GM12878 (cell line): ENCODE results near the gene TCEANC2. TPM values are rescaled to one million over a fixed set of nuclear protein-coding genes. Genes with fewer than 3 reads are reported as not detected.

Experiments used
- ATAC-seq: fragments of 200-7000 bp; cut with Tn5 transposase; 3 replicates; pipeline ENCODE4 v1.9.1; 2020; ENCODE audit warnings: mild to moderate bottlenecking, moderate library complexity
- BruUV-seq: library from RNA; stranded (reverse); fragments of 400-500 nt; replicated peaks from 2 replicates; lab custom pipeline; 2021; lab: Mats Ljungman, UMichigan
- CTCF ChIA-PET: fragments of 300-600 bp; sonication (Branson Sonifier 250); formaldehyde crosslinking; extraction: SDS; loops from one replicate; lab custom pipeline; 2021; ENCODE audit warnings: inconsistent platforms; lab: Yijun Ruan, JAX
- POLR2A ChIA-PET: fragments of 350-600 bp; formaldehyde crosslinking; extraction: SDS; loops from one replicate; lab custom pipeline; 2021; ENCODE audit warnings: inconsistent platforms; lab: Charles Lee
- RAD21 ChIA-PET: fragments of 300-600 bp; sonication (Branson Sonifier 250); formaldehyde crosslinking; loops from one replicate; lab custom pipeline; 2023; ENCODE audit warnings: antibody characterized with exemption; ENCODE audit not compliant: unreplicated experiment; lab: Charles Lee
- SMC1A ChIA-PET: fragments of 300-600 bp; sonication (Branson Sonifier 250); formaldehyde crosslinking; loops from one replicate; lab custom pipeline; 2023; ENCODE audit not compliant: unreplicated experiment, uncharacterized antibody; lab: Charles Lee
- DNase-seq: peaks from one replicate; pipeline ENCODE4 v3.0.0-alpha.2; 2011; ENCODE audit warnings: low read depth, low spot score
- FAIRE-seq: peaks from 3 replicates; lab custom pipeline; 2011; peaks lifted over from hg19 to GRCh38; lab: Jason Lieb, UNC
- H2AFZ ChIP-seq: 2 replicates; pipeline ENCODE4 v1.6.0; 2011; ENCODE audit warnings: low read depth, low read length, control low read depth; ENCODE audit not compliant: control insufficient read depth
- H3K27ac ChIP-seq: 2 replicates; pipeline ENCODE4 v1.5.1; 2011; ENCODE audit warnings: control low read depth; ENCODE audit not compliant: control insufficient read depth, insufficient read depth
- H3K27me3 ChIP-seq, 2 experiments: replicated peaks in 1 of 2; 2 replicates each; pipeline versions ENCODE4 v1.6.0 to v1.6.1; 2011; ENCODE audit warnings: low read length in 1 of 2; ENCODE audit not compliant: control insufficient read depth in 2 of 2, insufficient read depth in 2 of 2
- H3K36me3 ChIP-seq, 2 experiments: 2 replicates each; pipeline ENCODE4 v1.5.1; 2011; ENCODE audit warnings: low read length in 1 of 2; ENCODE audit not compliant: control insufficient read depth in 2 of 2, insufficient read depth in 2 of 2
- H3K4me1 ChIP-seq: 2 replicates; pipeline ENCODE4 v1.6.1; 2011; ENCODE audit warnings: mild to moderate bottlenecking, low read length, moderate library complexity, mixed read lengths; ENCODE audit not compliant: control insufficient read depth, insufficient read depth
- H3K4me2 ChIP-seq: 2 replicates; pipeline ENCODE4 v1.6.0; 2011; ENCODE audit warnings: control low read depth; ENCODE audit not compliant: control insufficient read depth, insufficient read depth
- H3K4me3 ChIP-seq: fragments of 200-600 bp; sonication (generic); 2 replicates; pipeline ENCODE4 v1.5.1; 2016
- H3K79me2 ChIP-seq: 2 replicates; pipeline ENCODE4 v1.6.0; 2011; ENCODE audit warnings: low read length; ENCODE audit not compliant: control insufficient read depth, insufficient read depth
- H3K9ac ChIP-seq: 2 replicates; pipeline ENCODE4 v1.8.0; 2011; ENCODE audit warnings: low read length, control low read depth, mixed read lengths; ENCODE audit not compliant: control insufficient read depth, insufficient read depth
- H3K9me3 ChIP-seq: replicated peaks from 3 replicates; pipeline ENCODE4 v1.5.1; 2011; ENCODE audit warnings: mild to moderate bottlenecking, low read length; ENCODE audit not compliant: control insufficient read depth, insufficient read depth
- H4K20me1 ChIP-seq: 2 replicates; pipeline ENCODE4 v1.6.0; 2011; ENCODE audit not compliant: control insufficient read depth, insufficient read depth
- ATF7 ChIP-seq: fragments of 450-650 bp; IDR thresholded peaks from 2 replicates; pipeline ENCODE4 v1.6.1; 2016; ENCODE audit warnings: low read depth, mild to moderate bottlenecking
- CHD4 ChIP-seq: fragments of 200-600 bp; sonication (generic); IDR thresholded peaks from 2 replicates; pipeline ENCODE4 v1.6.1; 2016; ENCODE audit warnings: mild to moderate bottlenecking
- CREB1 ChIP-seq: IDR thresholded peaks from 2 replicates; pipeline ENCODE4 v1.6.1; 2012; ENCODE audit warnings: low read depth, mild to moderate bottlenecking, inconsistent platforms
- E2F4 ChIP-seq: IDR thresholded peaks from 2 replicates; pipeline ENCODE4 v1.6.1; 2012; ENCODE audit warnings: low read depth, low read length, improper control_type of control experiment
- IKZF2 ChIP-seq, 2 experiments: fragments of 450-650 bp; IDR thresholded peaks; 2 replicates each; pipeline ENCODE4 v1.6.1; 2017; ENCODE audit warnings: mild to moderate bottlenecking in 2 of 2, moderate library complexity in 2 of 2
- POLR2A ChIP-seq: IDR thresholded peaks from 2 replicates; pipeline ENCODE4 v1.6.1; 2011; ENCODE audit warnings: low read depth, mild to moderate bottlenecking, low read length
- RBBP5 ChIP-seq: fragments of 200-600 bp; sonication (generic); conservative IDR thresholded peaks from 2 replicates; pipeline ENCODE4 v1.6.1; 2016
- RELB ChIP-seq: fragments of 450-650 bp; IDR thresholded peaks from 2 replicates; pipeline ENCODE4 v1.6.1; 2017; ENCODE audit warnings: low read depth, mild to moderate bottlenecking, moderate library complexity
- SMAD5 ChIP-seq: IDR thresholded peaks from 2 replicates; pipeline ENCODE4 v1.6.1; 2016; ENCODE audit warnings: antibody characterized with exemption, low read depth
- TBL1XR1 ChIP-seq: IDR thresholded peaks from 2 replicates; pipeline ENCODE4 v1.6.1; 2012; ENCODE audit warnings: low read depth, low read length, improper control_type of control experiment
- TCF7 ChIP-seq: IDR thresholded peaks from 2 replicates; pipeline ENCODE4 v1.6.1; 2014; ENCODE audit warnings: antibody characterized with exemption, borderline replicate concordance
- ZZZ3 ChIP-seq: IDR thresholded peaks from 2 replicates; pipeline ENCODE4 v1.6.1; 2011; ENCODE audit warnings: low read depth; ENCODE audit not compliant: control insufficient read depth, insufficient read length
- WGBS: methylation state at CpG from one replicate; pipeline ENCODE4 v1.1.6; 2016; ENCODE audit warnings: low lambda C conversion rate; ENCODE audit not compliant: insufficient replicate concordance, insufficient coverage; ENCODE audit errors: missing lambda C conversion rate; 5-methylcytosine and 5-hydroxymethylcytosine counted together
- in situ Hi-C: fragments of 300-500 bp; cut with MboI; formaldehyde crosslinking; loops from 9 replicates; pipeline ENCODE4 v1.14.3; 2018; ENCODE audit warnings: mixed read lengths
- intact Hi-C: fragments of 100-400 bp; cut with micrococcal nuclease; formaldehyde crosslinking; loops from one replicate; pipeline ENCODE4 v1.14.2; 2022; ENCODE audit not compliant: unreplicated experiment
- polyA plus RNA-seq, 11 experiments: library from polyadenylated mRNA; depleted of rRNA in 4 of 11; unstranded in 6 of 11; stranded (reverse) in 5 of 11; fragments of >200 nt; fragmentation: Nextera tagmentation in 4 of 11; fragmentation: Illumina TruSeq in 1 of 11; extraction: Ambion mirVana in 4 of 11; extraction: Trizol in 1 of 11; gene quantifications; 1 replicate in 1 of 11; 2 replicates in 10 of 11; pipeline versions ENCODE4 v1.2.1 to v1.2.3, GENCODE V29; 2011 to 2016; ENCODE audit warnings: inconsistent platforms in 2 of 11, missing spikeins in 2 of 11, low read depth in 1 of 11
- total RNA-seq, 4 experiments: library from RNA; depleted of rRNA in 3 of 4; stranded (reverse); fragments of >200 nt in 3 of 4; fragmentation: Illumina TruSeq in 1 of 4; extraction: Trizol in 1 of 4; gene quantifications; 2 replicates each; pipeline versions ENCODE4 v1.2.1 to v1.2.3, GENCODE V29; 2013 to 2021
- TF ChIP-seq, protein P1 (sequence below): IDR thresholded peaks from 2 replicates; pipeline ENCODE4 v1.6.1; 2012; ENCODE audit warnings: mild to moderate bottlenecking, low read depth, low read length
- TF ChIP-seq, protein P2 (sequence below): fragments of 150-350 bp; IDR thresholded peaks from 2 replicates; pipeline ENCODE4 v1.6.1; 2016; ENCODE audit warnings: low read depth, low read length

TCEANC2 gene
- total and polyA plus RNA-seq, 10 of the 15 experiments (the other 5 are each of a cell fraction or from before 2014, with no cell fraction given): 4.4 to 13.2 (median 6.4) TPM

DNA sequence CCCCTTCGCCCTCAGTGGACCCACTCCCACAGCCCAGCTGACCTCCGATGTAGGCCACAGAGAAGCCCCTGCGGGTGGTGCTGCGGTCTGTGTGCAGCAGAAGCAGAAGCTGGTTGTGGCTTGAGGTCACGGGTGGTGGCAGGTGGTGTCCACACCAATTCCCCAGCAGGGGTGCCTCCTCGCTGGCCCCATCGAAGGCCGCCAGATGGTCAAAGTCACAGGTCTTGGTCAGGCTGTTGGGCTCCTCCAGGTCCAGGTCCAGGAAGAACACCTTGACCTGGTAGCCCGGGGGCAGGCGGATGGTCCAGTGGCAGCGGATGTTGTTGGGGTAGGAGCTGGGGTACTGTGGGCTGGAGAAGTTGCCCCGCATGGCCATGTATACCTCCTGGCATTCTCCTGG lies 86.3 kb downstream of the TCEANC2 start (continued):
- TF ChIP-seq E2F4: no peak

DNA sequence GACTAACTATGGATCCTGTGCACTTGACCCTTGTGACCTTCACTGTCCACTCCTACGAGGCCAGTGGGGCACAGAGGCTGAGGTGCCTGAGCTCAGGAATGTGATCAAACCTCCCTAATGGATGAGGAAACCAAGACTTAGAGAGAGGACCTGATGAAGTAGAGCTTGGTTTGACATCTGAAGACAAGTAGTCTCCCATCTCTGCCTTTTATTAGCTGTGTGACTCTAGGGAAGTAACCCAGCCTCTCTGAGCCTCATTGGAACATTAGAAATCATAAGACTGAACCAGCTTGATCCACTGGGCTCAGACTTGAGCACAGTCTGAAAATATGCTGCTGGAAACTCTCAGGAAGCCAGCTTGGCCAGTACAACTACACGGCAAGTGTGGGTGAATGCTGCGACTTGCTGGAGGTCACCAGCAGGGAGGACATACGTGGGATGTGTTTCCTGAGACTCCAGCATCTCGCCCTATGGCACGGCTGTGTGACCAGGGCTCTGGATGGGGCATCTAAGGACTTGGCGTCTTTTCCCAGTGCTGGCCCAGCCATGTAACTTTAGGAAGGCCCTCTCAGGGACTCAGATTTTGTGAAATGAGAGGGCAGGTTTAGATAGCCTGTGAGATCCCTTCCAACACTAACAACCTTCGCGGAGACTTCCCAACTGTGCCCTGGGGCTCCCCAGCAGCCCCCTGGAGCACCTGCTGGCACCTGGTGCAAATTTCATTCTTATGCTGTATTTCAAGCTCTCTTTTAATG lies 88.9 kb downstream of the TCEANC2 start:
- POLR2A ChIA-PET: no interaction called here
- Histone ChIP-seq H3K79me2 (no peaks in the 10 kb centered on the region), H3K27ac (no peak overlapping the region), H3K4me3 (no peak overlapping the region), H3K27me3 (no peaks in the 10 kb centered on the region), H3K9ac (no peak overlapping the region), H3K4me1 (no peaks in the 10 kb centered on the region), H4K20me1 (no peaks in the 10 kb centered on the region), H2AFZ (no peak overlapping the region), H3K36me3 (no peaks in the 10 kb centered on the region), H3K4me2 (no peak overlapping the region), H3K9me3 (no peaks in the 10 kb centered on the region)
- no peak for ATAC-seq
- CTCF ChIA-PET: no interaction called here
- WGBS: 36% methylated on average over 9 of the region's 9 CpGs
- BruUV-seq: no TSS peak
- in situ Hi-C loops: no loop called here
- FAIRE-seq: no peak
- RAD21 ChIA-PET: no interaction called here
- SMC1A ChIA-PET: no interaction called here
- intact Hi-C loops: no loop called here
- DNase-seq: no peak
- TF ChIP-seq ATF7 (no peak), CHD4 (no peak), TCF7 (no peak), ZZZ3 (no peak), RBBP5 (no peak), POLR2A (no peak), CREB1 (no peak), SMAD5 (no peak), TBL1XR1 (no peak), RELB (no peak), IKZF2 (IDR thresholded peaks at IDR 0.05) (no peak)
- TF ChIP-seq, protein P1, sequence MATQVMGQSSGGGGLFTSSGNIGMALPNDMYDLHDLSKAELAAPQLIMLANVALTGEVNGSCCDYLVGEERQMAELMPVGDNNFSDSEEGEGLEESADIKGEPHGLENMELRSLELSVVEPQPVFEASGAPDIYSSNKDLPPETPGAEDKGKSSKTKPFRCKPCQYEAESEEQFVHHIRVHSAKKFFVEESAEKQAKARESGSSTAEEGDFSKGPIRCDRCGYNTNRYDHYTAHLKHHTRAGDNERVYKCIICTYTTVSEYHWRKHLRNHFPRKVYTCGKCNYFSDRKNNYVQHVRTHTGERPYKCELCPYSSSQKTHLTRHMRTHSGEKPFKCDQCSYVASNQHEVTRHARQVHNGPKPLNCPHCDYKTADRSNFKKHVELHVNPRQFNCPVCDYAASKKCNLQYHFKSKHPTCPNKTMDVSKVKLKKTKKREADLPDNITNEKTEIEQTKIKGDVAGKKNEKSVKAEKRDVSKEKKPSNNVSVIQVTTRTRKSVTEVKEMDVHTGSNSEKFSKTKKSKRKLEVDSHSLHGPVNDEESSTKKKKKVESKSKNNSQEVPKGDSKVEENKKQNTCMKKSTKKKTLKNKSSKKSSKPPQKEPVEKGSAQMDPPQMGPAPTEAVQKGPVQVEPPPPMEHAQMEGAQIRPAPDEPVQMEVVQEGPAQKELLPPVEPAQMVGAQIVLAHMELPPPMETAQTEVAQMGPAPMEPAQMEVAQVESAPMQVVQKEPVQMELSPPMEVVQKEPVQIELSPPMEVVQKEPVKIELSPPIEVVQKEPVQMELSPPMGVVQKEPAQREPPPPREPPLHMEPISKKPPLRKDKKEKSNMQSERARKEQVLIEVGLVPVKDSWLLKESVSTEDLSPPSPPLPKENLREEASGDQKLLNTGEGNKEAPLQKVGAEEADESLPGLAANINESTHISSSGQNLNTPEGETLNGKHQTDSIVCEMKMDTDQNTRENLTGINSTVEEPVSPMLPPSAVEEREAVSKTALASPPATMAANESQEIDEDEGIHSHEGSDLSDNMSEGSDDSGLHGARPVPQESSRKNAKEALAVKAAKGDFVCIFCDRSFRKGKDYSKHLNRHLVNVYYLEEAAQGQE: no peak
- TF ChIP-seq, protein P2, sequence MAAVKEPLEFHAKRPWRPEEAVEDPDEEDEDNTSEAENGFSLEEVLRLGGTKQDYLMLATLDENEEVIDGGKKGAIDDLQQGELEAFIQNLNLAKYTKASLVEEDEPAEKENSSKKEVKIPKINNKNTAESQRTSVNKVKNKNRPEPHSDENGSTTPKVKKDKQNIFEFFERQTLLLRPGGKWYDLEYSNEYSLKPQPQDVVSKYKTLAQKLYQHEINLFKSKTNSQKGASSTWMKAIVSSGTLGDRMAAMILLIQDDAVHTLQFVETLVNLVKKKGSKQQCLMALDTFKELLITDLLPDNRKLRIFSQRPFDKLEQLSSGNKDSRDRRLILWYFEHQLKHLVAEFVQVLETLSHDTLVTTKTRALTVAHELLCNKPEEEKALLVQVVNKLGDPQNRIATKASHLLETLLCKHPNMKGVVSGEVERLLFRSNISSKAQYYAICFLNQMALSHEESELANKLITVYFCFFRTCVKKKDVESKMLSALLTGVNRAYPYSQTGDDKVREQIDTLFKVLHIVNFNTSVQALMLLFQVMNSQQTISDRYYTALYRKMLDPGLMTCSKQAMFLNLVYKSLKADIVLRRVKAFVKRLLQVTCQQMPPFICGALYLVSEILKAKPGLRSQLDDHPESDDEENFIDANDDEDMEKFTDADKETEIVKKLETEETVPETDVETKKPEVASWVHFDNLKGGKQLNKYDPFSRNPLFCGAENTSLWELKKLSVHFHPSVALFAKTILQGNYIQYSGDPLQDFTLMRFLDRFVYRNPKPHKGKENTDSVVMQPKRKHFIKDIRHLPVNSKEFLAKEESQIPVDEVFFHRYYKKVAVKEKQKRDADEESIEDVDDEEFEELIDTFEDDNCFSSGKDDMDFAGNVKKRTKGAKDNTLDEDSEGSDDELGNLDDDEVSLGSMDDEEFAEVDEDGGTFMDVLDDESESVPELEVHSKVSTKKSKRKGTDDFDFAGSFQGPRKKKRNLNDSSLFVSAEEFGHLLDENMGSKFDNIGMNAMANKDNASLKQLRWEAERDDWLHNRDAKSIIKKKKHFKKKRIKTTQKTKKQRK: no peak
